ENCODE measurements around the gene FOXI1. TPM values are rescaled to one million over a fixed set of nuclear protein-coding genes. Genes with fewer than 3 reads are reported as not detected.

The FOXI1 gene
- total RNA-seq, 1 experiment from 2014 or later: 0.44 TPM

GRCh38 chr5:170131235-170131634 lies 25.5 kb downstream of the FOXI1 start:
- Histone ChIP-seq H3K27ac (ENCODE audit: low read length) (peak overlapping the region; percentile 51; the same call in 1 of the 2 replicates), H3K4me1 (ENCODE audit: control insufficient read depth, insufficient read depth, low read length) (peaks cover 5% of the 10 kb centered on the region; the same call in 1 of the 2 replicates), H3K36me3 (ENCODE audit: control insufficient read depth, insufficient read depth, low read length) (no peaks in the 10 kb centered on the region), H3K4me3 (ENCODE audit: low read depth in 2 of 2, low read length in 2 of 2) (no peak overlapping the region), H3K9me3 (ENCODE audit: control insufficient read depth, insufficient read depth, low read depth, low read length) (peaks cover 7% of the 10 kb centered on the region; the same call in 1 of the 2 replicates), H3K27me3 (ENCODE audit: control insufficient read depth, insufficient read depth, low read length) (no peaks in the 10 kb centered on the region)
- CTCF ChIA-PET: no interaction called here
- ATAC-seq (no peak), DNase-seq (ENCODE audit: low read depth, low spot score) (no peak)
- in situ Hi-C loops (cut with HindIII; ENCODE audit: low pct_unique_long_range_greater_than_20kb, low sequenced_read_pairs) (no loop called here), intact Hi-C loops (cut with micrococcal nuclease; ENCODE audit: unreplicated experiment) (no loop called here)
- TF ChIP-seq CTCF (IDR thresholded peaks at IDR 0.05): no peak
- no peak for TF ChIP-seq TCF7L2 (IDR thresholded peaks at IDR 0.05; ENCODE audit: low read depth, low read length)
- no peak for TF ChIP-seq POLR2AphosphoS5 (IDR thresholded peaks at IDR 0.05; ENCODE audit: low read depth, low read length)
- TF ChIP-seq SIN3A (IDR thresholded peaks at IDR 0.05; ENCODE audit: borderline replicate concordance, insufficient read depth, low read depth, low read length): no peak
- TF ChIP-seq REST (IDR thresholded peaks at IDR 0.05; ENCODE audit: insufficient read depth in 1 of 2, low read depth in 2 of 2, low read length in 1 of 2): no peak
- no TSS peak for BruUV-seq (replicated peaks)
- POLR2A ChIA-PET: no interaction called here

- Histone ChIP-seq H3K27me3 (ENCODE audit: control insufficient read depth, insufficient read depth, low read length) (no peaks in the 10 kb centered on the region), H3K36me3 (ENCODE audit: control insufficient read depth, insufficient read depth, low read length) (no peaks in the 10 kb centered on the region), H3K27ac (ENCODE audit: low read length) (peak overlapping the region; percentile 58; the same call in 1 of the 2 replicates), H3K4me3 (ENCODE audit: low read depth in 2 of 2, low read length in 2 of 2) (no peak overlapping the region), H3K9me3 (ENCODE audit: control insufficient read depth, insufficient read depth, low read depth, low read length) (no peaks in the 10 kb centered on the region), H3K4me1 (ENCODE audit: control insufficient read depth, insufficient read depth, low read length) (peaks cover 5% of the 10 kb centered on the region; the same call in 1 of the 2 replicates)
- POLR2A ChIA-PET: no interaction called here
- ATAC-seq (peak; percentile 58; the same call in 1 of the 2 replicates), DNase-seq (ENCODE audit: low read depth, low spot score) (no peak)
- in situ Hi-C loops (cut with HindIII; ENCODE audit: low pct_unique_long_range_greater_than_20kb, low sequenced_read_pairs) (no loop called here), intact Hi-C loops (cut with micrococcal nuclease; ENCODE audit: unreplicated experiment) (no loop called here)
- no TSS peak for BruUV-seq (replicated peaks)
- TF ChIP-seq REST (IDR thresholded peaks at IDR 0.05; ENCODE audit: insufficient read depth in 1 of 2, low read depth in 2 of 2, low read length in 1 of 2) (no peak), TCF7L2 (IDR thresholded peaks at IDR 0.05; ENCODE audit: low read depth, low read length) (no peak), SIN3A (IDR thresholded peaks at IDR 0.05; ENCODE audit: borderline replicate concordance, insufficient read depth, low read depth, low read length) (no peak), CTCF (IDR thresholded peaks at IDR 0.05) (no peak), POLR2AphosphoS5 (IDR thresholded peaks at IDR 0.05; ENCODE audit: low read depth, low read length) (no peak)
- CTCF ChIA-PET: no interaction called here
Measured at GRCh38 chr5:170132269-170132975, 26.7 kb downstream of the FOXI1 start.

Measured in Panc1 (cell line).